ENCODE measurements around the gene TRAPPC2L. TPM values are rescaled to one million over a fixed set of nuclear protein-coding genes. Genes with fewer than 3 reads are reported as not detected.

Gene TRAPPC2L
- total RNA-seq, 1 experiment from 2014 or later, result 94.1 TPM

DNA sequence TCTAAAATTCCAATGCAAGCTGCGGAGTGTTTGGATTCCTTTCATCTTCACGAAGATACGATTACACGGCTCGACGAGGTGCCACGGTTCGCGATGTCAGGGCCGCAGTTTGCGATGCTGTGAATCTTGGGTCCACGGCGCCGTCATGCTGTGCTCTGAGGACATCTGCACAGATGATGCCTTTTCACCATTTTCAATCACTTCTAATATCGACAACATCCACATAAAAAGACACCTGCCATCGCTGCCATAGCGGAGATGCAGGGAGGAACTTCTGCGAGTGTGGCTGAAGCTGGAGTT, 38.4 kb upstream of the TRAPPC2L start:
- no peak overlapping the region for H3K4me2 ChIP-seq (ENCODE audit: low read length)
- intact Hi-C loops (cut with micrococcal nuclease), result loop anchor here (10.0 kb wide), 2 partner anchors 236 to 746 kb away; partner anchors contain the start of gene RPL13
- H3K79me2 ChIP-seq (ENCODE audit: insufficient read depth, low read length), result no peaks in the 10 kb centered on the region
- no peak overlapping the region for H3K27ac ChIP-seq (ENCODE audit: low read depth, low read length)
- ATAC-seq (no peak), DNase-seq (ENCODE audit: low read depth, low spot score) (no peak)
- no peak overlapping the region for H3K9ac ChIP-seq (ENCODE audit: low read length)
- no peaks in the 10 kb centered on the region for H4K20me1 ChIP-seq (ENCODE audit: insufficient read depth)
- ChIA-PET POLR2A (no interaction called here), RAD21 (ENCODE audit: low non-redundant PET in 1 of 2, low total read pairs in 2 of 2, uncharacterized antibody in 2 of 2, unreplicated experiment in 2 of 2) (no interaction called here), CTCF (interaction anchor here (1.1 to 2.4 kb wide), 2 partner anchors 39 to 348 kb away, joined by 3 to 9 read pairs; partner anchors contain the start of genes GALNS and TRAPPC2L)
- H3K9me3 ChIP-seq (ENCODE audit: control insufficient read depth in 1 of 2, insufficient read depth in 1 of 2, low read depth in 1 of 2, low read length in 2 of 2), result no peaks in the 10 kb centered on the region
- H3K36me3 ChIP-seq (ENCODE audit: control insufficient read depth in 1 of 2, insufficient read depth in 2 of 2, low read length in 2 of 2), result no peaks in the 10 kb centered on the region
- H3K4me3 ChIP-seq (replicated peaks in 1 of 2; ENCODE audit: low read depth in 1 of 2, low read length in 2 of 2), result no peak overlapping the region
- no peaks in the 10 kb centered on the region for H3K9me2 ChIP-seq (ENCODE audit: insufficient read depth)
- H2AFZ ChIP-seq (ENCODE audit: low read depth, low read length, poor library complexity, severe bottlenecking), result no peak overlapping the region
- no peaks in the 10 kb centered on the region for H3K27me3 ChIP-seq (ENCODE audit: insufficient read depth, low read length)
- BruUV-seq (replicated peaks), result no TSS peak
- H3K4me1 ChIP-seq (ENCODE audit: control insufficient read depth in 1 of 2, insufficient read depth in 2 of 2, low read length in 2 of 2), result peaks cover 4 to 13% of the 10 kb centered on the region in 2 experiments; a peak in 3 of 4 replicates
- TF ChIP-seq SP1 (IDR thresholded peaks at IDR 0.05; ENCODE audit: low read depth) (no peak), POLR2AphosphoS5 (IDR thresholded peaks at IDR 0.05; ENCODE audit: low read depth, low read length) (no peak; the same call in 1 of the 2 replicates), SIN3A (IDR thresholded peaks at IDR 0.05; ENCODE audit: low read depth) (no peak), POLR2A (IDR thresholded peaks at IDR 0.05; ENCODE audit: borderline replicate concordance, extremely low read depth, insufficient read depth, insufficient read length) (no peak), CBX3 (IDR thresholded peaks at IDR 0.05; ENCODE audit: low read depth) (no peak), TCF7L2 (IDR thresholded peaks at IDR 0.05; ENCODE audit: borderline replicate concordance, extremely low read depth, insufficient read depth, insufficient read length) (no peak), FOSL1 (IDR thresholded peaks at IDR 0.05; ENCODE audit: low read depth) (no peak), YY1 (IDR thresholded peaks at IDR 0.05; ENCODE audit: extremely low read depth, insufficient replicate concordance, low read depth, low read length) (no peak), CEBPB (IDR thresholded peaks at IDR 0.05; ENCODE audit: low read depth) (no peak), EZH2 (IDR thresholded peaks at IDR 0.05) (no peak), EGR1 (IDR thresholded peaks at IDR 0.05; ENCODE audit: low read depth) (no peak), EZH2phosphoT487 (IDR thresholded peaks at IDR 0.05; ENCODE audit: borderline replicate concordance) (no peak), CTCF (IDR thresholded peaks at IDR 0.05 in 2 of 3, conservative IDR thresholded peaks at IDR 0.05 in 1 of 3; ENCODE audit: borderline replicate concordance in 1 of 3, insufficient read depth in 1 of 3, low read depth in 2 of 3, low read length in 2 of 3) (no peak)
- TF ChIP-seq, protein P1, sequence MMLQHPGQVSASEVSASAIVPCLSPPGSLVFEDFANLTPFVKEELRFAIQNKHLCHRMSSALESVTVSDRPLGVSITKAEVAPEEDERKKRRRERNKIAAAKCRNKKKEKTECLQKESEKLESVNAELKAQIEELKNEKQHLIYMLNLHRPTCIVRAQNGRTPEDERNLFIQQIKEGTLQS (IDR thresholded peaks at IDR 0.05), result no peak

All from HCT116 (cell line).